CD4-positive, alpha-beta T cell treated with Interleukin-6 at 100 ng/mL for 8 hours (primary cell): ENCODE results near the gene ACTR10.
"Not testable (repeated sequence)": the region's sequence is repeated elsewhere in the genome, so short reads cannot be mapped to it uniquely, and the experiment has no call there.

ENCODE experiments used
- DNase-seq: peaks from one replicate; pipeline ENCODE4 v3.0.0-alpha.2; 2020; ENCODE audit warnings: mixed read lengths, low spot score

ACTR10 gene

DNA sequence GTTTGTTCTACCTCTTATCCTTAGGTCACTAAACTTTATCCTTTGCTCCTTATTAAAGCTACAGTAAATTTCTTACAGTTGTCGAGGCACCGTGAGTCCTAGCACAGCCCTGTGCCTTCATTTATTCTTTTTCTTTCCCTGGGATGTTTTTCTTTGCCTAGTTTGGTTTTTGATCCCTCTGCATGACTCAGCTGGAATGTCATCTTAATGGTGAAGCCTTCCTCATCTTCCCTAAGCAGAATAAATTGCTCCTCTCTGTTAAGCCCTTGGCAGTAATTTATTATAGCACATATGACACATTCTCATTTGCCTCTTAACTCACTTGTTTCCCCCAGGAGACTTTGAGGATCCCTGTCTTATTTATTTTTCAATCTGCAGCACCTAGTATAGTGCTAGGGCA, 16.6 kb downstream of the ACTR10 start:
- no peak for DNase-seq

DNA sequence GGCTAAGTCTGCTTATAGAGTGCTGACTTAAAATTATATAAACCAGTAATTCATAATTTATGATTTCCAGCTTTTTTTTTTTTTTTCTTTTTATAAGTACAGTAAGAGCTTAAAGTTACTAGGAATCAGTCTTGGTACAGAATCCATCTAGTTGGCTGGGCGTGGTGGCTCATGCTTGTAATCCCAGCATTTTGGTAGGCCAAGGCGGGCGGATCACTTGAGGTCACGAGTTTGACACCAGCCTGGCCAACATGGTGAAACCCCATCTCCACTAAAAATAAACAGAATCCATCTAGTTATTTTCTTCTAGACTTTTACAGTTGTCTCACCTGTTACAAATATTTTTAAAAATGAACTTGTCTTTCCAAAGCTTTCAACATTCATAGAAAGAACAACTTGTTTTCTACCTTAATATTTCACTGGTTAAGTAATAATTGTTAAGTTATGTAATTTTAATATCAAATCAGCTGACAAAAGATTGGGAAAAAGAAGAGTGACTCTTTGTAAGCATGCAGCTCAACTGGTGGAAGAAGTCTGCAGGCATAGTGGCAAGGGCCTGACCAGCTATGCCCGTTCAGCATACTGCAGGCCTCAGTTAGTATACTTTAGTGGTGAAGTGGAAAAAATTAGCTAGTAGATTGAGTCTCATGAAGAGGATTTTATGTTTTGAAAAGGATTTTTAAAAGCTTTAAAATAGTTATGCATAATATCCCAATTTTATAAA, 27.3 kb downstream of the ACTR10 start:
- DNase-seq: no peak

- no peak for DNase-seq
Measured at GRCh38 chr14:58238252-58239243, 38.6 kb downstream of the ACTR10 start.

DNA sequence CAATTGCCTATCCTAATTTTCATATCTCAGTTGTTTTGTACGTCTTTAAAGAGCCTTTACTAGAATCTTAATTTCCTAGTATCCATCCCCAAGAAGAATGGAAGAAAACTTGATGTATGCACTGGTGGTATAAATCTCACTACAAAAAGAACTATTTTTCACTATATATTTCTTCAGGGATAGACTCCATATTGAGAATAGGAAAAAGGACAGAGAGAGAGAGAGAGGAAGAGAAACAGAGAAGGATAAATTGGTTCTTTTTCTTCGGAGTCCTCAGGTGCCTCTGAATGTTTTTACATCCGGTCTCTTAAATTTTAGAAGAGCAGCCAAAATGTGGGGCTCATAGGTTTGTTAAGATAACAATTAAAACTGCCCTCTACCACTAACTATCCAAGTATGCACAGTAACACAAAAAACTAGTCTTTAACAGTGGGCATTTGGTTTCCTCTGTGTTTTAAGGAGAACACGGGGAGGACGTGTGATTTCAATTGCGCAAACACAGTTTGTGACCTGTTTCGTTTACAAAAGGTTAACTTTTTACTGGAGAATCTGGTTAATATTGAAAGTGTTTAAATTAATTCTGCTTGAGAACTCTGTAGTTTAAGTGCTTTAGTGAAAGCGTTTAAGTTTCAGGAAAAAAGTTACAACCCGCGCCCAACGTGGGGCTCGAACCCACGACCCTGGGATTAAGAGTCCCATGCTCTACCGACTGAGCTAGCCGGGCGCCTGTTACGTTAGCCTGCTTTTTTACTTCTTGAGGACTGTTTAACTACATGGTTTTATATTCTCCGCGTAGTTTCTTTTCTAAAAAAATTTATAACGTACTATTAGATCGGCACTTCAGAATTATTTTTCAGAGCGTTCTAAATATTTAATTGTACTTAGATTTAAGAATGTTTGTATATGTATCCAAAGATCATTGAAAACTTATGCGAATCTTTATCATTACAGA, 39.6 kb downstream of the ACTR10 start:
- peak; percentile 79 for DNase-seq

GRCh38 chr14:58243790-58244555, 44.0 kb downstream of the ACTR10 start:
- DNase-seq: no peak

DNA sequence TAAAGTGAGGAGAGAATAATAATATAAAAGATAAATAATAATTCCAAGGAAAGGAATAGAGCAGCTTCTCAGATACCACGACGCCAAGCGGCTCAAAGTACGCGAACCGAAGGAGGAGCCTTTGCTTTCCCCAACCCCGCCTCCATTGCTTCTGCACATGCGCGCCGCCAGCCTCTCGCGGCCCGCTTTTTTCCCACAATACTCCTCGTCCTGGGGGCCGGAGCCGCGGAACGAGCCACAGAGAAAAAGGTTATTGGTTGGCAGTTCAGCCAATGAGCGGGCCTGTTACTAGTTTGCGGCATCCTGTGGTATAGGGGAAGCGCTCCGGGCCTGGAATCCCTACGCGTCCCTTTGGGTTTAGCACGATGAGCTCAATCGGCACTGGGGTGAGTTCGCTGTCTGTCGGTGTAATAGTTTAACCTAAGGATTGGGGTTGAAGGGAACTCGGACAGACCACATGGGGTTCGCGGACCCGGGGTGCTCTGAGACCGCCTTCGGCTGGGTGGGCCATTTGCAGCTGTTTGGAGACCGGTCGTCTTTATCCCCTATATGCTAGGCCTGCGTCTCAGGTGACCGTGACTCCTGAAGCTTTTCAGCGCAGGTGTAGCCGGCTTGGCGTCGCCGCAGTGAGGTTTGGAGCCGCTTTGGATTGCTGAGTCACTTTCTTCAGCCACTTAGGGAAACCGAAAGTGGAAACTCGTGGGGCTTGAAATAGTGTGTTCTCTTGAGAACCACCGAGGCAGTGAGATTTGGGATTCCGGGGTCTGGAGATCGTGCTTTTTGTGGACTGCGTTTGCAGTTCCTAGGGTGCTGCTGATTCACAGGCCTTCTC, 44.8 kb downstream of the ACTR10 start, which contains the start of gene PSMA3:
Gene PSMA3, plus strand, starts transcription at position 288 of the 832 bp plus-strand sequence. Its CDS starts 78 bp downstream, at position 366.
- DNase-seq: peak; percentile 97

DNA sequence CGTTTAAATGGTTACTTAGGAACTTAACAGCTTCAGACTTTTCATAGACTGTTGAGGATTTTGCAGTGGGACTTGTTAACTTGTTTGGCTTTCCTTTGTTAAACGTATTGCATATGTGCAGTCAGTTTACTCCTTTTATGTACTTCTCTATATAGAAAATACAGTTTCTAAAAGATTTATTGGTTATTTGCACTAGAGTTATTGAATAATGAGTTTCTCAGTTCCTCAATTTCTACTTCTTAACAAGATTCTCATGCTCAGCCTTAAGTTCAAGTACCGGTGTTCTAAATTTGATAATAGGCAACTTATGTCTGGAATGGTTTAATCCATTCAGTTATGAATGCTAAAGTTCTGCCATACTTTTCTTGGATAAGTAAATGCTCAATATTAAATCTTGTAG, 45.6 kb downstream of the ACTR10 start:
- DNase-seq: no peak

DNA sequence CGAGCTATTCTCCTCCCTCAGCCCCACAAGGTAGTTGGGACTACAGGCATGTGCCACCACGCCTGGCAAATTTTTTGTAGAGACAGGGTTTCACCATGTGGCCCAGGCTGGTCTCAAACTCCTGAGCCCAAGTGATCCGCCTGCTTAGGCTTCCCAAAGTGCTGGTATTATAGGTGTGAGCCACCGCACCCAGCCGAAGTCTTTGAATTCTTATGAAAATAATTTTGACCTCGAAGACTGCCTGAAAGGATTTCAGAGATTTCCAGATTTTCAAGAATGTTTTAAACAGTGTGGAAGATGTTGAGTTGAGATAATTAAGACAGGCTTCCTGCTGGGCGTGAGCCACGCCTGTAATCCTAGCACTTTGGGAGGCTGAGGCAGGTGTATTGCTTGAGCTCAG, 49.7 kb downstream of the ACTR10 start:
- DNase-seq: no peak

GRCh38 chr14:58258156-58258555, 58.2 kb downstream of the ACTR10 start:
- DNase-seq: no peak

DNA sequence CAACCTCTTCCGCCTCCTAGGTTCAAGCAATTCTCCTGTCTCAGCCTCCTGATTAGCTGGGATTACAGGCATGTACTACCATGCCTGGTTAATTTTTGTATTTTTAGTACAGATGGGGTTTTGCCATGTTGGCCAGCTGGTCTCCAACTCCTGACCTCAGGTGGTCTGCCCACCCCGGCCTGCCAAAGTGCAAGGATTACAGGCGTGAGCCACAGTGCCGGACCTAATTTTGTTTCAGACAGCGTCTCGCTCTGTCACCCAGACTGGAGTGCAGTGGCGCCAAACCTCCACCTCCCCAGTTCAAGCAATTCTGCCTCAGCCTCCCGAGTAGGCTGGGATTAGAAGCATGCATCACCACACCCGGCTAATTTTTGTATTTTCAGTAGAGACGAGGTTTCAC, 62.1 kb downstream of the ACTR10 start:
- DNase-seq: not testable (repeated sequence)

DNA sequence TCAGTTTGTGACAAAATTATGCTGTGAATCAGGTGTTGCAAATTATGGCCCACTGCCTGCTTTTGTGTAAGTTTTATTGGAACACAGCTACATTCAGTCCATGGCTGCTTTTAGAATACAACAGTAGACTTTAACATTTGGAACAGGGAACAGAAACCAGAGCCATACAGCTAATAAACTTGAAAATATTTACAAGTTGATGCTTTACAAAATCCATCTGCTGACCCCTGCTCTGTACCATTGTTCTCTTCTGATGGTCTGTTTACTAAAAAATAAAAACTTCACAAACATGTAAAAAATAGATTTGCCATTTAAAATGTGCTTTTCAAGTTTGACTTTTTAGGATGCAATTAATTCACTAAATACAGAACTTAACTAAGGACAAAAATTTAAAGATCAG, 65.5 kb downstream of the ACTR10 start:
- no peak for DNase-seq

DNA sequence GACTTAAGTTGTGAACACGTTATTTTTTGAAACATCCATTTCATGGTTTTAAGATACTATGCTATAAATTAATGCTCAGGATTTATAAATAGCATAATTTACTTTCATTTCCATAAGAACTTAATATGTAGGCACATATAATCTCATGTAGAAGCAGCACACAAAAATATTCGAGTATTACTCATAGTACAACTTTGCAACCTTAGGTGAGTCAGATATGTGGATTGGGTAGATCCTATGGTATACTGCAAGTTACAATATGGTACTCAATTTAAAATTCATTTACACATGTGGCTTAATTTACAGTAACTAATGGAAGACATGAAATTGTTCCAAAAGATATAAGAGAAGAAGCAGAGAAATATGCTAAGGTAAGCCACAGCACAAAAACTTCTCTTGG, 70.7 kb downstream of the ACTR10 start:
- DNase-seq: no peak

DNA sequence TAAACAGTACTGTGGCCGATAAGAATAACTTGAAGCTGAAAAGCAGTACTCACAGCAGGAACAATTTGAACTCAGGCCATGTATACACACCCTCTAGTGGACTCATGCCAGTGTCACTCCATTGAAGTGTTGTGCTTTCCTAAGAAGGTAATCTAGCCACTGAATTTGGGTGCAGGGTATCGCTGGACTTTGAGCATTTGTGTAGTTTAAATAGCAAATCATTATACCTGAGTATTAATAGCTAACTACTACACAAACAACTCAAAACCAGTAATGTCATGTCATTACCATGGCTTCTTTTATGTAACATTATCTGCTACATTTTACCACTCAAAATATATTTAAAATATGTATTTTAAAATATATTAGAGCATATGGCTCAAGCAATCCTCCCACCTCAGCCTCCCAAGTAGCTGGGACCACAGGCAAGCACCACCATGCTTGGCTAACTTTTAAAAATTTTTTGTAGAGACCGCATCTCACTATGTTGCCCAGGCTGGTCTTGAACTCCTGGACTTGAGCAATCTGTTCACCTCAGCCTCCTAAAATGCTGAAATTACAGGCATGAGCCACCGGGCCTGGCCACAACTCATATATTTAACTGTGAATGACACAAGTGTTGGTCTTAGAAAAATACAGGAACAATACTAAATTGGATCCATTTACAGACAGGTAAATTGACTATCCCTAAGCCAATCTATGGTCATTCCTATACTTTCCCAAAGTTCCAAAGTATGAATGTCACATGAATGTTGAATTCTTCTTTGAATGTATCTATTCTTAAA, 72.8 kb downstream of the ACTR10 start:
- no peak for DNase-seq

DNA sequence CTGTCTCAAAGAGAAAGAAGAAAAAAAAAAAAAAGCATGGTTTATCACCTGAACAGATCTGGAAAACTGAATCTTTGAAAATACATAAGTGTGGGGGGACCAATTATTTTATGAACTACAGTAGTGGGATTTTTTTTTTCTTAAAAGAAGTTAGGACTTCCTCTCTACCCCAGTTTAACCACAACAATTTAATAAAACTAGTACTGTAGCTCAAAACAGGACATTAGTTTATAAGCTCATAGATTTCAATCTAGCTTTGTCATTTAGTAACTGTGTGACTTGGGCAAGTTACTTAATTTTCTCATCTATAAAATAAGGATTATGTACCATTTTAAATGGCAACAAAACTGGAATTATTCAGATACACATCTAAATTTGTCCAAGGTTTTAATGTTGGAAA, 74.9 kb downstream of the ACTR10 start:
- no peak for DNase-seq

GRCh38 chr14:58275527-58276190, 75.7 kb downstream of the ACTR10 start:
- DNase-seq: no peak

DNA sequence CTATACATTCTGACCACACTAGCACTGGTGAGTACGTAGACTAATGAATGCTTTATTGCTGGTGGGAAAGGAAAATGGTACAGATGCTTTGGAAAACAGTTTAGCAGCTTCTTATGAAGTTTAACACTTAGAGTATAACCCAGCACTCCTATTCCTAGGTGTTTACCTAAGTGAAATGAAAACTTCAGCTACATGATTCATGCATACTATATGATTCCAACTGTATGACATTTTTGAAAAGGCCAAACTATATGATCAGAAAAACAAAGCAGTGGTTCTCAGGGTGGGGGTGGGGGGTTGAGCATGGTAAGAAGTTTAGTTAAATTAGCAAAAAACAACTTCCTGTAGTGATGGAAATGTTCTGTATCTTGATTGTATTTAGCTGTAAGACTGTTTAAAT, 76.3 kb downstream of the ACTR10 start:
- DNase-seq: no peak

- no peak for DNase-seq
Measured at GRCh38 chr14:58278177-58278576, 78.2 kb downstream of the ACTR10 start.

DNA sequence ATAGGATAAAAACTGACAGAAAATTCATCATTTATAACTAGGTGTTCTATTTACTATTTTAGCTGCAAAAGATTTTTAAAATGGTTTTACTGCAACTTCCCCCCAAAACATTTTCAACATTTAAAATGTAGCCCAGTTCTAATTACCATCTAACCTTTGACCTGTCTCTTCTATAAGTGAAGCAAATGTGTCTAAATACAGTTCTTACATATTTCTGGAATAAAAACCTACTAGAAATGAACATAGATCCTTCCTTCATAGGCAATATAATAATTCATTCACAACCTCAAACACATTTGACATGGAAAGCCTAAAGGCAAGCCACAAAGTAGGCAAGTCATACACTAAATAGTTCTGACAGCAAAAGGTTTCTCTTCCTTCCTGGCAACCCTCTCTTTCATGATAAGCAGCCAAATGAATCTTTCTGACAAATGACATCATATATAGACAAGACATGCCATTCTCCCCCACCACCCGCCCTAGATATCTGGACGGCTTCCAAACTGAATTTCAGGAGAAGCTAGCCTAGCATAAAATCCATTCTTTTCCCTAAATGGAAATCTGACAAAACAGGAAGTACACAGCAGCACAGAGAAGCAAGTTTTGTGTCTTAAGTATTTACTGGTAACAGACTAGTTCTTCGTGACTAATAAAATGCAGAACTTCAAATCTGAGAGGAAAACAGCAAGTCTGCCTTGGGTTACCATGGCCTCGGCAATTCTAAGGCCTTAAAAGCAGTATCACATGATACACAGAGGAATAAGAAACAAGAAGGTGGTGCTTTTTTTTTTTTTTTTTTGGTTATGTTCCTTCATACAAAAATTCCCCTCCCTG, 81.2 kb downstream of the ACTR10 start:
- peak; percentile 38 for DNase-seq
